GM21723 (cell line): ENCODE results near the gene BAIAP2.

Experiments used
- ATAC-seq: cut with Tn5 transposase; IDR thresholded peaks from one replicate; pipeline ENCODE4 v1.9.1; 2021; ENCODE audit warnings: mild to moderate bottlenecking, moderate library complexity; ENCODE audit not compliant: unreplicated experiment

Gene BAIAP2

GRCh38 chr17:81166033-81166492 lies 131.1 kb downstream of the BAIAP2 start, which contains the start of gene AATK:
Gene AATK, minus strand, starts transcription at chr17:81166221. Its CDS starts 229 bp downstream, at chr17:81165992.
- ATAC-seq = no peak
